PC-9 (cell line): ENCODE data around the gene CES2. TPM values are rescaled to one million over a fixed set of nuclear protein-coding genes. Genes with fewer than 3 reads are reported as not detected.

Experiments
- BruUV-seq: library from RNA; stranded (reverse); fragments of 400-500 nt; replicated peaks from 2 replicates; lab custom pipeline; 2021; lab: Mats Ljungman, UMichigan
- CTCF ChIA-PET: fragments of 300-600 bp; sonication (Branson Sonifier 250); formaldehyde crosslinking; loops from one replicate; lab custom pipeline; 2022; ENCODE audit warnings: antibody characterized with exemption; lab: Charles Lee
- POLR2A ChIA-PET: fragments of 300-600 bp; sonication (Branson Sonifier 250); formaldehyde crosslinking; loops from one replicate; lab custom pipeline; 2022; ENCODE audit warnings: antibody characterized with exemption; ENCODE audit not compliant: unreplicated experiment; lab: Charles Lee
- DNase-seq, 2 experiments: peaks; one replicate each; pipeline versions ENCODE4 v3.0.0 to v3.0.0-alpha.2; 2015 to 2022; ENCODE audit warnings: mixed read lengths in 1 of 2
- H2AFZ ChIP-seq: fragments of 200-600 bp; sonication (generic); 2 replicates; pipeline ENCODE4 v1.8.1; 2017; ENCODE audit warnings: antibody characterized with exemption
- H3F3A ChIP-seq: fragments of 200-600 bp; sonication (generic); 2 replicates; pipeline ENCODE4 v1.8.1; 2017; ENCODE audit warnings: antibody characterized with exemption, mild to moderate bottlenecking, low read depth; ENCODE audit not compliant: insufficient read depth
- H3K27ac ChIP-seq: fragments of 200-600 bp; sonication (generic); 2 replicates; pipeline ENCODE4 v1.6.1; 2016; ENCODE audit warnings: mixed run types
- H3K27me3 ChIP-seq: fragments of 200-600 bp; sonication (generic); 2 replicates; pipeline ENCODE4 v1.6.1; 2016; ENCODE audit warnings: low read depth, mixed run types; ENCODE audit not compliant: insufficient read depth
- H3K36me3 ChIP-seq: fragments of 200-600 bp; sonication (generic); 2 replicates; pipeline ENCODE4 v1.6.1; 2016; ENCODE audit warnings: low read depth, mixed run types
- H3K4me1 ChIP-seq: fragments of 200-600 bp; sonication (generic); replicated peaks from 2 replicates; pipeline ENCODE4 v1.6.1; 2016; ENCODE audit warnings: mixed run types; ENCODE audit not compliant: insufficient read depth
- H3K4me2 ChIP-seq: fragments of 200-600 bp; sonication (generic); 2 replicates; pipeline ENCODE4 v1.6.1; 2017; ENCODE audit warnings: mixed run types
- H3K4me3 ChIP-seq: fragments of 200-600 bp; sonication (generic); 2 replicates; pipeline ENCODE4 v1.6.1; 2016; ENCODE audit warnings: mixed run types
- H3K79me2 ChIP-seq: fragments of 200-600 bp; sonication (generic); 2 replicates; pipeline ENCODE4 v1.6.1; 2017; ENCODE audit warnings: low read depth, mixed run types
- H3K9me2 ChIP-seq: fragments of 200-600 bp; sonication (generic); 2 replicates; pipeline ENCODE4 v1.8.1; 2017; ENCODE audit warnings: mild to moderate bottlenecking; ENCODE audit not compliant: insufficient read depth
- H3K9me3 ChIP-seq: fragments of 200-600 bp; sonication (generic); 2 replicates; pipeline ENCODE4 v1.8.1; 2016; ENCODE audit warnings: low read depth; ENCODE audit not compliant: insufficient read depth
- H4K20me1 ChIP-seq: fragments of 200-600 bp; sonication (generic); 2 replicates; pipeline ENCODE4 v1.8.1; 2017; ENCODE audit not compliant: insufficient read depth
- CTCF ChIP-seq: fragments of 200-600 bp; sonication (generic); conservative IDR thresholded peaks from 2 replicates; pipeline ENCODE4 v1.6.1; 2017; ENCODE audit warnings: mixed run types, antibody characterized with exemption, mild to moderate bottlenecking, moderate library complexity
- EZH2 ChIP-seq: fragments of 200-600 bp; sonication (generic); IDR thresholded peaks from 2 replicates; pipeline ENCODE4 v1.8.0; 2017; ENCODE audit warnings: antibody characterized with exemption, low read depth
- intact Hi-C: fragments of 100-400 bp; cut with micrococcal nuclease; formaldehyde crosslinking; loops from one replicate; pipeline ENCODE4 v1.10.0; 2022; ENCODE audit not compliant: unreplicated experiment
- total RNA-seq: library from RNA; stranded (reverse); gene quantifications from 2 replicates; pipeline ENCODE4 v1.2.3, GENCODE V29; 2021

CES2 gene
- total RNA-seq, 1 experiment from 2014 or later, result 32.8 TPM

DNA sequence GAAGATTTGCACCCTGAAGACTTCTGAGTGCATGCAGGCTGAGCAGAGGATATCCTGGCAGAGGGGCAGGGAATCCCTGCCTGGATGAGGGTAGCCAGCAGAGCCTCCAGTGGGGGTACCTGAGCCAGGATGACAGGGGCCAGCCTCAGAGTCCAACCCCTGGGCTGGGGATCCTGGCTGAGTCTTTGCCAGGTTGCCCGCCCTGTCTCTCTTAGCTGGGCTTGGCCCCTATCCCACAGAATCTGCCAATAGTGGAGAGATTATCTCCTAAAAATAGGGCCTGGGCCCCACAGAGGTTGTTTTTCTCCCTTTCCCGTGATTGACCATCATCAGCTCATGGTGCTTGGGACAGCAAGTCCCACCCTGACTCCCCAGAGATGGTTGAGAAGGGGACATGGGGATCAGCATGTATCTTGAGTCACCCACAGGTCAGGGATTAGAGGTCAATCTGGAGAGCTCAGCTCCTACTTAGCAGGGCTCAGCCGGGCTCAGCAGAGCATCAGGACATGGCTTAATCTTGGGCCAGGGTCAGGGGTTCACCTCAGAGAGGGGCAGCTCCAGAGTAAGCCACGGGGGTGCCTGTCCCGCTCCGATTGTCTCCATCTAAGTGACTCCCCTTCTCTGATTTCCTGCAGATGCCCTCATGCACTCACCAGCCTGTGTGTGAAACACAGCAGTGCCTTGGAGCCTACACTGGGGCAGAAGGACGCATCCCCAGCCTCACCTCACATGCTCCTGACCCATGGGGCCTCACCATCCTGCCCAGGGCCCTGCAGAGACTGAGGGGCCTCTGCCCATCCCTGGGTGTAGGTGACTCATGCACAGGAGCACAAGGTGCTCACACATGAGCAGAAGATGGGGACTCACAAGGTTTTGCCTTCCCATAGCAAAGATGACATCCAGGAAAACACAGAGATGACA is 28.1 kb upstream of the CES2 start:
- CTCF ChIA-PET, result no interaction called here
- POLR2A ChIA-PET, result no interaction called here
- no TSS peak for BruUV-seq

DNA sequence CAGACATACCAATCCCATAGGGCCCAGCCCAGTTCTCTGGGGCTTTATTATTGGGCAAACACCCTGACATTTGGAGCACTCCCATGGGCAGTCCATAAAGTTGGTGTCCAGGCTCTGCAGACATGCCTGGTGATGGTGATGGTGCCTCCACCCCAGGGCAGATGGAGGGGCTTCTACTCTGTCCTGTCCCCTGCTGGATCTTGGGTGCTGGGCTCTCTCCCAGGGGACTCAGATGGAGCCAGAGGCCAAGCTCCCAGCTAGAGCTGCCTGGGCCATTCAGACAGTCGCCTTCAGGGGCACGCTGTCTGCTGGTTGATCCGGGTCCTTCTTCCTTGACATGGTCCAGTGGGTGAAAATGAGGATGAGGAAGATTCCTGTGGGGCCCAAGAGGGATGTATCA is 27.2 kb upstream of the CES2 start:
- Histone ChIP-seq H3K4me3 (no peak overlapping the region), H2AFZ (no peak overlapping the region), H3K27ac (no peak overlapping the region), H3K27me3 (no peaks in the 10 kb centered on the region), H3K36me3 (no peaks in the 10 kb centered on the region), H3F3A (no peaks in the 10 kb centered on the region), H4K20me1 (no peaks in the 10 kb centered on the region), H3K9me2 (no peaks in the 10 kb centered on the region), H3K9me3 (no peaks in the 10 kb centered on the region), H3K79me2 (no peaks in the 10 kb centered on the region), H3K4me1 (peaks cover 17% of the 10 kb centered on the region), H3K4me2 (no peak overlapping the region)
- no TSS peak for BruUV-seq
- TF ChIP-seq CTCF, result no peak
- no peak for TF ChIP-seq EZH2
- DNase-seq, result no peak
- ChIA-PET CTCF (no interaction called here), POLR2A (no interaction called here)
- intact Hi-C loops, result no loop called here

More for the DNA sequence above, 28.1 kb upstream of the CES2 start:
- Histone ChIP-seq H3K36me3 (no peaks in the 10 kb centered on the region), H3K9me2 (no peaks in the 10 kb centered on the region), H3F3A (no peaks in the 10 kb centered on the region), H3K9me3 (no peaks in the 10 kb centered on the region), H3K4me3 (no peak overlapping the region), H2AFZ (no peak overlapping the region), H3K27ac (no peak overlapping the region), H4K20me1 (no peaks in the 10 kb centered on the region), H3K27me3 (no peaks in the 10 kb centered on the region), H3K79me2 (no peaks in the 10 kb centered on the region), H3K4me1 (peaks cover 17% of the 10 kb centered on the region), H3K4me2 (no peak overlapping the region)
- TF ChIP-seq CTCF, result no peak
- DNase-seq, result no peak
- intact Hi-C loops, result no loop called here

DNA sequence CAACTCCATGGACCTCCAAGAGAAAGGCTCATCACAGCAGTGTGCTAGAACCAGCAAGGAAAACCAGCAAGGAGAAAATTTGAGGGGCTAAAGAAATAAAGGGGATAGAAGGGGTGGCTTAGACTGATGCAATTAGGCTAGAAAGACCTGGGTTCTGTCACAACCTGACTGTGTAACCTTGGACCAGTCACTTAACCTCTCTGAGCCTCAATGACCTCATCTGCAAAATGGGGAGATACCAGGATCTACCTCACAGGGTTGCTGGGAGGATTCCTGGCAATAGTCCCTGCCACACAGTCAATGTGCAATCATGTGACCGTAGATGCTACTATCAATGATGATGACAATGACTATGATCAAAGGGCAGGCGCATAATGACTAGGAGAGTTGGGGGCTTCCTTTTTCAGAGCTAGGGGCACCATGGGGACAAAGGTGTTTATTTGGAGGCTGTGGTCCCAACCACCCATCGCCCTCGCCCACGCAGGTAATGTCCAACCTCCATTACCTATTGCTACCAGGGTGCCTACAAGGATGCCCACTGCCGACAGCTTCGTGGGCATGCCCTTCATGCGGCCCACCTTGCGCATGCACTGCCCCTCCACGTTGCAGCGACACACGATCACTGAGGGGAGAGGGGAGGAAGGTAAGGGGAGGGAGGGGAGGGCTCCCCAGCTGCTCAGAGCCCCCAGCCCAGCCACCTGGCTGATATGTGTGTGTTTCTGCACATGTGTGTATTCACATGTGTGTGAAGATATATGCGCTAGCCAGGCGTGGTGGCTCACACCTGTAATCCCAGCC is 26.4 kb upstream of the CES2 start:
- ChIA-PET CTCF (interaction anchor here (0.7 kb wide), 1 partner anchor 18 kb away, joined by 4 read pairs; no protein-coding TSS in a partner anchor), POLR2A (no interaction called here)
- no peaks in the 10 kb centered on the region for H3K79me2 ChIP-seq
- no peaks in the 10 kb centered on the region for H4K20me1 ChIP-seq
- peaks cover 17% of the 10 kb centered on the region for H3K4me1 ChIP-seq
- TF ChIP-seq CTCF, result no peak
- no peak for TF ChIP-seq EZH2
- no peaks in the 10 kb centered on the region for H3K9me2 ChIP-seq
- H3K27me3 ChIP-seq, result no peaks in the 10 kb centered on the region
- H3K4me3 ChIP-seq, result no peak overlapping the region
- BruUV-seq, result no TSS peak
- H3K9me3 ChIP-seq, result no peaks in the 10 kb centered on the region
- no peaks in the 10 kb centered on the region for H3F3A ChIP-seq
- H3K36me3 ChIP-seq, result no peaks in the 10 kb centered on the region
- intact Hi-C loops, result no loop called here
- H2AFZ ChIP-seq, result no peak overlapping the region
- H3K4me2 ChIP-seq, result no peak overlapping the region
- no peak overlapping the region for H3K27ac ChIP-seq
- DNase-seq, result no peak
